Epidermal melanocyte (primary cell): ENCODE data around the gene RPRML.
"Not testable (repeated sequence)": the region's sequence is repeated elsewhere in the genome, so short reads cannot be mapped to it uniquely, and the experiment has no call there.

Source experiments
- DNase-seq: peaks from one replicate; pipeline ENCODE4 v3.0.0; 2011; ENCODE audit warnings: low spot score; ENCODE audit not compliant: insufficient read length

Gene RPRML

DNA sequence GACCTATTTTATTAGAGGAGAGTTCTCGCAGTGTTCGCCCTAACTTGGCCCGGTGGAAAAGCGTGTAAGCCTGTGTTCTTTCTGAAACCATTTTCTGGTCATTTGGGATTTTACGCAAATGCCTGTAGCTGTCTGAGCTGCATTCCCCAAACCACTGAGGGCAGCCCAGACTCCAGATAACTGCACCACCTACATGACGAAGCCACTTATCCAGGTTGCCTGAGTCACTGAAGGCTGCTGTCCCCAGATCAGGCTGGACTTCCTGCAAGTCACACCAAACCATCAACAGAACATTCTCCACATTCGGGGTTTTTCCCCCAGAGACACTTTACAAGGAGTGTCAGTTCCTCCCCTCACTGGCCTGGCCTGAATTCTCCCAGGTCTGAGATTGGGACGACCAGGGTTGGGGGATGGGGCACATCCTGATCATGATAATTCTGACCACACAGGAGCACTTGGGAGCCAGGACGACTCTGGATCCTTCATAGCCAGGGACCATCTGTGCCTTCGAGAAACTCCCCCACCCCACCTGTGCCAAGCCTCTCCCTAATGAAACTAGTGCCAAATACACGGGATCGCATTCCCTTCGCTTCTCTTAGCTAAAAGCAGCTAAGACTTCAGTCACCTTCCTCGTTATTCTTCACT lies 2.3 kb downstream of the RPRML start:
- no peak for DNase-seq

DNA sequence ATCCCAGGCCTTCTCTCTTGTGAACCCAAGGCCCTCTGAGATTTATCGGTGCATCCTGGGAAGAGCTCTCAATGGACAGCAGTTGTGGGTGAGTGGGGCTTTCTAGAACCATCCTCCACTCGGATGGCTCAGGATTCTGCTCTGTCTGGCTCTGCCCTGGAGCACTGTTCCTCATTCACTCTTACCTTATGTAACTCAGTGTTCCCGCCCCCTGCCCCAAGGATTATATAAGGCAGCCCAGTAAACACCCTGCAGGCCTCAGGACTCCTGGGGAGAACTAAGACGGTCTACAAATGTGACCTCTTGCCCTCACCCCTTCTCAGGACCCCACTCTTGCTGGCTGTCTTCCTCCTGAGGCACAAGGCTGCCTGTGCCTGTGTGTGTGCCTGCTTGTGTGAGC lies 3.8 kb downstream of the RPRML start:
- DNase-seq, result no peak

DNA sequence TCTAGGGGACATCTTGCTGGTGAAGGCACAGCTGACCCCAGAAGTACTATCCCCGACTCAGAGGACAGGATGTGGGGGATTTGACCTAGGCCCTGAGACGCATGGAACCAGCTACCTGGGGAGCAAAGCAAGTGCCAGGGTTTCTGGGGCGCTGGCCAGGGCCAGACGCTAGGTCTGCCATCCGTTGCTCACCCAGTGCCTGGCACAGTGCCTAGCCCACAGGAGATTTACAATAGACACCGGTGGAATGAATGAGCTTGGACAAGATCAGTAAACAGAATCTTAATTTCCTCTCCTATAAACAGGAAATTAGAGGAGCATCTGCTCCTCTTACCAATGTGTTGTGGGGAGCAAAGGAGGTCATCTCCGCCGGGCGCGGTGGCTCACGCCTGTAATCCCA lies 5.0 kb downstream of the RPRML start:
- no peak for DNase-seq

DNA sequence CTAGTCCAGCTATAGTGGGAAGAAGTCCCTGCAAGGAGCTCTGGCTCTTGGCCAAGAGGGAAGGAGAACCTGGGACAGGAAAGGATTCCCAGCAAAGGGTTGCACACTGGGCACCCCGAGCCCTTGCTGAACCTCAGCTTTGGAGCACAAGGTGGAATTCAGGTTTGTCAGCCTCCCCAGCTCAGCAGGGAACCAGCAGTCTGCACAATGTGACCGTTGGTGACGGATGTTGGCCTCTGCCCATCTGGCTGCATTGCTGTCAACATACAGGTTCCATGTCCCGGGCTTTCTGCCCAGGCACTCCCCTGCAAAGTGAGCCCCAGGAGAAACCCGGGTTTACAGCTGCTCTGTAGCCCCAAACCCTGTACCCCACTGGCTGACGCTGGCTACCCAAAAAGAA lies 6.7 kb downstream of the RPRML start:
- no peak for DNase-seq

DNA sequence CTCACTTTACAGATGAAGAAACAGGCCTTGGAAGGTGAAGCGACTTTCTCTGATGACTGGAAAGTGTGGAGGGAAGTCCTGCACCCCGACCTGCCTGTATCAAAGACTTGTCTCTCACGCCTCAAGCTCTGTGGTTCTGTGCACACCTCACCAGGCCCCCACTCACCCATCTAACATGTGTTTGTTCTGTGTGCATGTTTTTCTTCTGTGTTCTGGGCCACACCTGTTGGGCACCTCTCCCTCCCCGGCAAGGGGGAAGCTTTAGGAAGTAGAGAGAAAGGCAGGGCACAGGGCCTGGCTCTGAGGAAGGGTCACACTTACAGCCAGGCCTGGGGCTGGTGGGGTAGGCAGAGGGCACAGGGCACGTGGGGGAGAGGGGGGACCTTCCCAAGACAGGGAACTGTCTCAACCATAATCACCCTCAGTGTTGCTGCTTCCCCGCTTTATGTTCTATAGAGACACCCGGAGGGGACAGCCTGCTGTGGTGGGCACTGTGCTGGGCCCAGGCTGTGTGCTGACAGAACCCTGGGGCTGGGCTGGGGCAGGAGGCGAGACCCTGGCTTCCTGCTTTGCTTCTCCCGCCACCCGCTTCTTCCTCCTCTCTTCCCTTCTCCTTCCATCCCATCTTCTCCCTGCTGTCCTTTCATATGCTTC lies 7.3 kb downstream of the RPRML start:
- no peak for DNase-seq

DNA sequence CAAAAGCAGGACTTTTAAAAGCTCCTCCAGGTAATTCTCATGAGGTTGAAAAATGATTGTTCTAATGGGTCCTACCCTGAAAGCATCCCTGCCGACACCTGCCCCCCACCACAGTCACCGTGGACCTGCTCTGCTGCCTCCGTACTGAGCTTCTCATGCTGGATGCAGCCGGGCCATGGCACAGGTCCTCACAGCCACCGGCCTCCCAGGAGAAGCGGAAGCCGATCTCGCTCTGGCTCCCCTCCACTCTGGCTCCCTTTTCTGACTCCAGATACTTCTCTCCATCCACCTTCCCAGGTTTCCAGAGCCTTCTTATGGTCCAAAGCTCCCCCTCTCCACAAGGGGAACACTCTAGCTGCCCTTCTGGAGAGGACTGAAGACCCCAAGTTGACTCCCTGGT lies 10.2 kb downstream of the RPRML start:
- no peak for DNase-seq

DNA sequence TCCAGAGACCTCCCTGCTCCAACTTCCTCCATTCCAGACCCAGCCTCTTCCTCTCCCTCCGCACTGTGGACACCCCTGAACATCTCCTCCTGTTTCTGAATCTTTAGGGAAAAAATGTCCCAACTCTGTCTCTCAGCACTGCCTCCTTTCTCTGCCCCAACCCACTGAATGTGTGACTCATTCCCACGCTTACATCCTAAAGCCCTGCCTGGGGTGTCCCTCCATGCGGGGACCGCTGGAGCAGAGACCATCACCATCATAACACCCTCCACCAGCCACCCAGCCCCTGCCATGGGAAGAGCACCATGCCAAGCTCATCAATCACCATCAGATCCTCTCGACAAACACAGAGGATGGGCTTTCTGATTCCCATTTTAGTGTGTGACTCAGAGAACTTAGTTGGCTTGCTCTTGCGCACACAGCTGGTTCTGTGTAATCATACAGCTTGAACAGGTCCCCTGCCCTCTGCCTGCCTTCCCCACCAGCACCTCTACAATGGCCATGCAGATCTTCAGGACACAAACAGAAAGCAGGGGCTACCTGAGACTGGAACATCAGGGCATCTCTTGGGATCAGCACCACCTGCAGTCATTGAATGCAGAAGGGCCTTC lies 10.7 kb downstream of the RPRML start:
- no peak for DNase-seq

DNA sequence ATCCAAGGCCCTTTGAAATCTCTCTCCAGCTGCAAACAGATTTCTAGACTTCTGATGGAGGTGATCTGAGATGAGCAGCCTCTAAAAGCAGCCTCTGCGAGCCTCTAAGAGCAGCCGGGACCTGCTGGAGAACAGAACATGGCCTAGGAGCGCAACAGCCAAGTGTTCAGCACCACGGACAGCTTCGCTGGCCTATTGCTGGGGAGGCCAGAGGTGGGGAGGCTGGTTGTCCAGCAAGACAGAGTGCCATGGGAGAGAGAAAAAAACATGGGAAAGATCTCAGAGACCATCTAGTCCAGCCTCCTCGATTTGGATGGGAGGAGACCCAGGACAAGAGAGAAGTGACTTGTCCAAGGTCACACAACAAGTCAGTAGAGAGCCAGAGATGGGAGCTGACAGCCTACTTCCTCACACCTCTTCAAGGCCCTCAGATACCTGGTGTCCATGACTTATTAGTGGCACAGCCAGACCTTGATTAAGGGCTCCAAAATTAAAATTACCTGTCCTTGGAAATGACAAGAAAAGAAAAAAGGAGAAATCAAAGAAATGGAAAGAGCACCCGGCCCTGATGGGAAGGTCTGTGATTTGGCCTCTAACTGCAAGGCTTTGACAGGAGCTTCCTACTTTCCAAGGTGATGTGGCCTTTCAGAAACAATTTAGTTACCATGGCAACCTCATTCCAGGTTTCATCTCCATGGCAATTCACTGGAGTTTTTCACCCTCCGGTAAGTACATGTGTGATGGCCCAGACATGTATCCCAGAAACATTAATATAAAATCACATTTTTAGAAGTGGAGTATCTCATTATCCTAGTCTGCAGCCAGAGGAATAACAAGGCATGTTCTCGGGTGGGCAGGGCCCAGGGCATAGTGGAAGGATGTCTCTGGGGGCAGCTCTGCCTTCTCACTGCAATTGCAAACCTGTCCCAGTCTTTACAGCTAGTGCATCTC lies 14.5 kb downstream of the RPRML start:
- DNase-seq, result no peak

DNA sequence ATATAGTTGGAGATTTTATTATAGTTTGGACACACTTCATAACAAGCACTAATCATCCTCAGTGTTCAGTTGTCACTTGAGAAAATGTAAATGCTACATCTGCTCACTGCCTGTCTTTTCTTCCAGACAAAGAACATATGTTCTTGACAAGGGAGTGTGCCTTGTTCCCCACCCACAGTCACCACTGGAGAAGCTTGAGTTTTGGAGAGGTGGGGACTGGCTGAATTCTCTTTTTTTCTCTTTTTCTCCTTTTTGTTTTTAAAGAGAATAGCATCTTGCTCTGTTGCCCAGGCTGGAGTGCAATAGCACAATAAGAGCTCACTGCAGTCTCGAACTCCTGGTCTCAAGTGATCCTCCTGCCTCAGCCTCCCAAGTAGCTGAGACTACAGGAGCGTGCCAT lies 15.5 kb downstream of the RPRML start:
- no peak for DNase-seq

DNA sequence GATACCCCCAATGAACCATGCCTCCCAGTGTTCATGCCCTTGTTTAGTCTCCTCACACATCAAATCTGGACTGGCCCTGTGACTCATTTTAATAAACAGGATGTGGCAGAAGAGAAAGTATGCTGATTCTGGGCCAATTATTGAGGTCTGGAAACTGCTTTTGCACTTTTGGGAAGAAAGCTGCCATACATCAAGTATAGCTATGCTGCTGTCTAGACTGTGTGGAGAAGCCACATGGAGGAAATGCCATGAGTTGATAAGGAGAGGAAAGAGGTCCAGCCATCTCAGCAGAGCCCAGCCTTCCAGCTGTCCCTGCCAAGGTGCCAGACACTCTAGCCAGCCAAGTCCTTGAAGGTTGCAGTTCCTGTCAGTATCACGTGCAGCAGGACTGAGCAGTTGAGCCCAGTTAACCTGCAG lies 16.7 kb downstream of the RPRML start:
- DNase-seq, result no peak

DNA sequence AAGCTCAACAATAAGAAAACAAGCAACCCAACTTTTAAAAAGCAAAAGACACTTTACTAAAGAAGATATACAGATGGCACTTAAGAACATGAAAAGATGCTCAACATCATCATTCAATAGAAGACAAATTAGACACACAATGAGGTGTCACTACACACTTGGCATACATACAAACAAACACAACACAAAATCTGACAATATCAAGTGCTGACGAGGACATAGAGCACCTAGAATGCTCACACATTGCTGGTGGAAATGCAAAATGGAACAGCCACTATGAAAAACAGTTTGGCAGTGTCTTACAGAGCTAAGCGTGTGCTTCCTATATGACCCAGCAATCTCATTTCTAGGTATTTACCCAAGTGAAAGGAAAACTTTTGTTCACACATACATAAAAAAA lies 18.9 kb downstream of the RPRML start:
- no peak for DNase-seq

DNA sequence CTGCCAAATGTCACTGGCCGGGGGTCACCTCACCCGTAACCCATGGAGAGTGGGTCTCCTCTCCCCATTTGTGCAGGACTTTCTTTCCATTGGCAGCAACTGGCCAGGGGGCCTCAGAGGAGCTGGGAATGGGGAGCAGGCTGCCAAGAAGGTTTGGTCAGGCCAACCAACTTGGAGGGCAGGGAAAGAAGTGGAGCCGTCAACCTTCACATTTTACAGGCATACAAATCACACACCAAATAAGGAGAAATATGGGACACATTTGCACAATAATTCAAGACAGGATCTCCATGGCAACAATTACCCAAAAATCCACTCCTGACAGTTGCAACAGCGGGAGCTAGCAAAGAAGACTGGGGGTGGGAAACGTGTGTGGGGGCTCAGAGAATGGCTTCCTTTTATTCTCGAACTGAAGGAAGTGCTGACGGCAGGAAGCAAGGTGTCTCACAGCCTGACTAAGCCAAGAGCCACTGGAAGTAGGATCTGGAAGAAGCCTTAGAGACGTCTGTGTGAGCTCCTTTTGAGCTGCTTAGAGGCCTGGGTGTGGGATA lies 20.9 kb downstream of the RPRML start:
- DNase-seq, result no peak

DNA sequence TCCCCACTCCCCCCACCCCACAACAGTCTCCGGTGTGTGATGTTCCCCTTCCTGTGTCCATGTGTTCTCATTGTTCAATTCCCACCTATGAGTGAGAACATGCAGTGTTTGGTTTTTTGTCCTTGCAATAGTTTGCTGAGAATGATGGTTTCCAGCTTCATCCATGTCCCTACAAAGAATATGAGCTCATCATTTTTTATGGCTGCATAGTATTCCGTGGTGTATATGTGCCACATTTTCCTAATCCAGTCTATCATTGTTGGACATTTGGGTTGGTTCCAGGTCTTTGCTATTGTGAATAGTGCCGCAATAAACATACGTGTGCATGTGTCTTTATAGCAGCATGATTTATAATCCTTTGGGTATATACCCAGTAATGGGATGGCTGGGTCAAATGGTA lies 25.9 kb downstream of the RPRML start:
- DNase-seq, result not testable (repeated sequence)

DNA sequence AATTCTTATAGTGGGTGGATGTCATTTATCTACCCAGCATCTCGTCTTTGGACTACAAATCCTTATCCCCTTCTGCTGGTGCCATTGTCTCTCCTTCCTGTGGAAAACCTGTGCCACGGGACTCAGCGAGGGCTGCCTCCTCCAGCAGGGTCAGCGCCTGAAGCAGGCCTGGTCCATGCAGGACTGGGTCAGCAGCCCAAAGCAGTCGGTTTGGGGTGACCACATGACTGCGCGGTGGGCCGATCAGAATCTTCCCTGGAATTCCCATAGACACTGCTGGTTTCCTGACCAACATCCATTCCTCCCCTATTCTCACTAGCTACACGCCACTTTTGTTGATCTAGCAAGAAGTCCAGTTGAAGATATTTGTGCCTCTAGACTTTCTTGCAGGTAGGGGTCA lies 26.9 kb downstream of the RPRML start:
- DNase-seq, result no peak

DNA sequence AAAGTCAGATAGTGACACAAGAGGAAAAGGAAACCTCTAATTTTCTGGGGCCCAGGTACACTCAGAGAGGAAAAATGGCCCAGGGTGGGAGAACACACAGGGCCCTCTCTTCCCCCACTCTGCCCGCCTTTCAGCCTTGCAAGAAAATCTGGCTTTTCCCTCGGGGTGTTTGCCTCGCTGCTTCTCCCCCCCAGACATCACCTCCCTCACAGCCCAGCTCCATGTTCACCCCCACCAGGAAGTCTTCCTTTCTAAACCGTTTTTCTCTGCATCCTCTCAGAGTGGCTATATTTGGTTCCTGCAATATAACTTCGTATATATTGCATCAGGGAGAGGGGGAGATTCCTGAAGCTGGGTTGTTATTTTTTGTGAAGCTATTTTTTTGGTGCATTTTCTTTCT lies 27.3 kb downstream of the RPRML start:
- DNase-seq, result no peak

DNA sequence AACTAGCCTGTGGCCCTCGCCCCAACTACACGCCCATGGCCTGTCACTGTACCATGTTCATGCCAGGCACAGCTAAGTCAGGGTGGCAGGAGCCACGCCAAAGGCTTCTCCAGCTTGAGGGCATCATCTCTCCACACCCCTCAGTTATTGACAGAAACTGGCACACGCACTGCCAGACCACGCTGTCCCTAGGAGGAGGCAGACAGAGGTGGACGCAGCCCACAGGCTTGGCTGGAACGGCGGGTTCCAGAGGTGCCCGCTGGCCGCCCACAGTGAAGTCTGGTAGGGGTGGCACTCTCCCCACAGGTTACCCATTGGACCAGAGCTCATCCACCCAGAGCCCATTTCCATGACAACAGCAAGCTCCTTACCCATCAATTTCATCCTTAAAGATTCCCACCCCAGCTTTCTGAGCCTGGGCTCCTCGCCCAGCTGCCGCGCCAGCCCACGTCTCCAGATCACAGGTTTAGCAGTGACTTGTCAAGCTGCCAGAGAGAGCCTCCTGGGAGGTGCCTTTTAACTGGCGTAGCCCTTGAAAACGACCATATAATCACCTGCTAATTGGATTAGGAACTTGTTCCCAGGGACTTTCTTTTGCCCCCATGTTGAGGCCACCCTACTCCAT lies 27.9 kb downstream of the RPRML start:
- no peak for DNase-seq

DNA sequence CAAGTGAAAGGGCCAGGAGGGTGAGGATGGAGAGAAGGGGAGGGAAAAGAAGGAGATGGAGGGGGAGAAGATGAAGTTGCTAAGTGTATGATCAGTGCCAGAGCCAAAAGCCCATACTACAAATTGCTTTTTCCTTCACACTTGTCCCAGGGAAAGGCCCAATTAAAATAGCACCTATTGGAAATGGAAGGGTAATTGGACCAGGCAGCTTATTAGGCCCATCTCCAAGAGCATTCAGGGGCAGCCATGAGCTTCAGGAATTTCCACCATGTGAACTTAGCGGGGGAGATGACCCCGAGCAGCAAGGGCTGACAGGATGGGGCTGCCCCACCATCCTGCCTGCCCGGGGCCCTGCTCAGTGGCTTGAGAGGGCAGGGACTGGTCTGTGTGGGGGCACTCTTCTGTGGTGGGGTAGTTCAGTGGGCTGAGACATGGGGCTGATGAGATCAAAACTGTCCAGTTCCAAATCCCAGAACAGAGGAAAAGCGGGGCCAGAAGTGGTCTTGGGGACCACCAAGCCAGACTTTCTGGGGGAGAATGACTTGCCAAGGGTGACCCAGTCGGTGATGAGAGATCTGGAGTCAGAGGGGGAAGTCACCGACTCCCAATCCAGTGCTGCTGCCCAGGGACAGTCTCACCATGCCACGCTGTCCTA lies 28.6 kb downstream of the RPRML start:
- no peak for DNase-seq

DNA sequence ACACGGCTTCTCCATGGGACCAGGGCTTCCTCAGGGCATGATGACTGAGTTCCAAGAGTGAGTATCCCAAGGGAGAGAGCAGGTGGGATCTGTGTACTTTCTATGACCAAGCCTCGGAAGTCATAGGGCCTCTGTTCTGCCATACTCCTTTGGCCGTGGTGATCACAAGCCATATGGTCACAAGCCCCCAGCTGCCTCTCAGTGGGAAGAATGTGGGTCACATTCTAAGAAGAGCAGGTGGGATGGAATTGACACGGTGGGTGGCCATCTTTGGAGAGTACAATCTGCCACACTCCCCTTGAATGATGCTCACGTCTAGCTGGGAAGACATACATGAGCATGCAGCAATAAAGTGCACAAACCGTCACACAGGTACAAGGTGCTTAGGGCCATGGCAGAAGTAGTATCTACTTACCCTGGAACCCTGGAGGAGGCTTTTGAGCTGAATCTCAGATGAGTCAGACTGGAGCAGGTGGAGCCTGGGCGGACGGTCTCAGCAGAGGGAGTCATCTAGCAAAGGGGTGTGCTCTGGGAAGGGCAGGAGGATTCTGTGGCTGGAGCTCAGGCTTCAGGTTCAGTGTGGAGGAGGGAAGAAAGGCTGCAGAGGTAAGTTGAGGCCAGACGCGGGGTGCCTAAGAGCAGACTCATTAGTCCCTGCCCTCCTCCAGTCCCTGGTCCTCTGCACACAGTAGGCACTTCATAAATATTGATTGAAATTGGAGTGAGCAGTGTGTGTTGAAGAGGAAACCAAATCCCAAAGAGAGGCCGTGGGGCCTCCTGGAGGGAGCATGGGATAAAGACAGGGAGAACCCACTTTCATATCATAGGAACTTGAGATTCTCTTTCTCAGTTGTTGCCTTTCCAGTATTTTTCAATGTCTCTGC lies 29.5 kb downstream of the RPRML start:
- no peak for DNase-seq

DNA sequence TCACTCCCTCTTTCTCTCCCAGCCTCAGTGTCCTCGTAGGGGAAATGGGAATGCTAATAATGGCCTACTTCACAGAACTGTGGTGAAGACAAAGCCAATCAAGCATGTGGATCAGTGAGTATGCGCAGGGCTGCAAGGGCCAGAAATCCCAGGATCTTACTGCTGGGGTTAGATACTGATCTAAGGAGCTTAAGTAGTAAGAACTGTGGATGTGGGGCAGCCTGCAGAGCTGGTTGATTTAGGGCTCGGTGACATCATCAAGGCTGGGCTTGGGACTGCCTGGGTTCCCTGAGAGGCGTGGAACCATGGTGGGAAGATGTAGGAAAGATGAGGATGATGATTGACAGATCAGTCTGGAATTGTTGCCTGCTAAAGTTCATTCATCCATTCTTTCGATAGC lies 30.5 kb downstream of the RPRML start:
- DNase-seq, result no peak

DNA sequence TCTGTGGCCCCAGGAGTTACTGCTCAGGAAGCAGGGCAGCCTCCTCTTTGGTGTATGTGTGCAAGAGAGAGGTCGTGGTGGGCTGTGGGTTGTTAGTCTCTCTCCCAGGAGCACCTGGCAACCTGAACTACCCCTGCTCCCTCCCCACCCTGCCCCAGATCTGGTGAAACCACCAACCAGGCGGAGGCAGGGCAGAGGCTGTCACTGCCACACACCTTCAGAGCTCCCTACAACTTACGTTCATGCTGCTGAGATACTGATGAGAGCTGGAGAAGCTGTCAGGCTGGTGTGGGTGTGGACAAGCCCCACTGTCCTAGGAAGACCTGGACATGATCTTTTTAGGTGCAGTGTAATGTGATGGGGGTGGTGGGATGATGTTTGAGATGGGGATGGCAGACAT lies 31.8 kb downstream of the RPRML start:
- no peak for DNase-seq
